NCI-H1436 (cell line): ENCODE data around the gene CD1B.
"Not testable (repeated sequence)": the region's sequence is repeated elsewhere in the genome, so short reads cannot be mapped to it uniquely, and the experiment has no call there.

ENCODE experiments used
- DNase-seq: peaks from one replicate; lab custom pipeline; 2025; lab: John Stamatoyannopoulos, UW

CD1B gene

DNA sequence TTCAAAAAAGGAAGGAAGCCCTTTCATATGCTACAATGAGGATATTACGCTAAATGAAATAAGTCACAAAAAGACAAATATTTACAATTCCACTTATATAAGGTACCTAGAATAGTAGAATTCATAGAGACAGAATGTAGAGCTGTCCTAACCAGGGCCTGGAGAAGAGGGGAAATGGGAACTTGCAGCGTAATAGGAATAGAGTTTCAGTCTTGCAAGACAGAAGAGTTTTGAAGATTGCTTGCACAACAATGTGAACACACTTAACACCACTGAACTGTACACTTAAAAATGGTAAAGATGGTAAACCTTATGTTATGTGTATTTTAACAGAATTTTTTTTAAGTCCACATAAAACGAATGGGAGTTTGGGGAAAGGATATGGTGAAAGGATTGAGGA lies 2.9 kb downstream of the CD1B start:
- DNase-seq, result no peak

DNA sequence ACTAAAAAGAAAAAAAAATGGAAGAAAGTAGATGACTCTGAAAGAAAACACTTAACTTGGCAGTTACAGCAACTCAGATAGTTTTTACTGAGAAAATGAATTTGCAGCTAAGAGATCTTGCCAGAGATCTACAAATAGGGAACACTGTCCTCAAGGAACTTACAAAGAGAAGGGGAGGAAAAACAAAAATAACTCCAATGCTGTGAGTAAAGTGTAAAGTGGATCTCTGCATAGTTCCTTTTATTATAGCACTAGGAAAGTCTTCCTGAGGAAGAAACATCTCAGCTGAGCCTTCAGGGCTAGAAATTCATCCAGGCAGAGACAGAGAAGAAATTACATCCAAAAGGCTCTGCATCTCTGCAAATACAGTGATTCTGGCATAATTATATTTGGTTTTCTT lies 3.9 kb downstream of the CD1B start:
- no peak for DNase-seq

GRCh38 chr1:158324395-158324794 lies 6.9 kb downstream of the CD1B start:
- DNase-seq, result no peak

GRCh38 chr1:158323866-158324265 lies 7.5 kb downstream of the CD1B start:
- no peak for DNase-seq

GRCh38 chr1:158311066-158311465 lies 20.3 kb downstream of the CD1B start:
- no peak for DNase-seq

DNA sequence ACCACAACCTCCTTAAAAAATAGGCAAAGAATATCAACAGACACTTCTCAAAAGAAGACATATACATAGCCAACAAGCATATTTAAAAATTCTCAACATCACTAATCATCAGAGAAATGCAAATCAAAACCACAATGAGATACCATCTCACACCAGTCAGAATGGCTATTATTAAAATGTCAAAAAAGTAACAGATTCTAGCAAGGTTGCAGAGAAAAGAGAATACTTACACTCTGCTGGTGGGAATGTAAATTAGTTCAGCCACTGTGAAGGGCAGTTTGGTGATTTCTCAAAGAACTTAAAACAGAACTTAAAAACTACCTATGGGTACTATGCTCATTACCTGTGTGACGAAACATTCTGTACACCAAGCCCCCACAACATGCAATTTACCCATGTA lies 20.7 kb downstream of the CD1B start:
- DNase-seq, result no peak

- no peak for DNase-seq
Observed at GRCh38 chr1:158295791-158296190, 35.5 kb downstream of the CD1B start.

- no peak for DNase-seq
Observed at GRCh38 chr1:158290321-158290844, 40.9 kb downstream of the CD1B start.

GRCh38 chr1:158289811-158290210 lies 41.5 kb downstream of the CD1B start, which contains the start of gene CD1C:
Gene CD1C (plus strand): TSS chr1:158289923. CDS start chr1:158290065, 142 bp downstream.
- DNase-seq, result no peak

- no peak for DNase-seq
Observed at GRCh38 chr1:158286941-158287346, 44.4 kb downstream of the CD1B start.

GRCh38 chr1:158286487-158286886 lies 44.8 kb downstream of the CD1B start:
- DNase-seq, result no peak

DNA sequence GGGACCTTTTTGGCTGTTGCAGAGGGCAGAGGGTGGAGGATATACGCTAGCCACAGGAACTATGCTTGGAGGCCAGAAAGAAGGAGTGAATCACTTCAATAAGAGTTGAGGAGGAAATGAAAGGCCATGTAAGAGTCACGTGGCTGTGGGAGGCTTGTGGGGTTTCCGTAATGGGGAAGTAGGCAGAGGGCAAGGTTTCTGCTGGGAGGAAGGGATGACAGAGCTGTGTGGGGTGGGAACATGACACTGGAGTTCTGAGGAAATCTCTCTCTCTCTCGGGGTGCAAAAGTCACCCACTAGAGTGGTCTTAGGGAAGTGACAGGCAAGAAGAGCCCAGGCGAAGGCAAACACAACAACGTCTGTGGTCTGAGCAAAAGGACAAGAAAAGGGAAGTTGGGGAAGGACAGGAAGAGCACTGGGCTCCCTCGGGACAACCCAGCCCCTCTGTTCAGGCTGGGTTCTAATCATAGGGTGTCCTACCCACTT lies 45.5 kb downstream of the CD1B start:
- DNase-seq, result no peak

- DNase-seq, result no peak
Observed at GRCh38 chr1:158283965-158284364, 47.4 kb downstream of the CD1B start.

DNA sequence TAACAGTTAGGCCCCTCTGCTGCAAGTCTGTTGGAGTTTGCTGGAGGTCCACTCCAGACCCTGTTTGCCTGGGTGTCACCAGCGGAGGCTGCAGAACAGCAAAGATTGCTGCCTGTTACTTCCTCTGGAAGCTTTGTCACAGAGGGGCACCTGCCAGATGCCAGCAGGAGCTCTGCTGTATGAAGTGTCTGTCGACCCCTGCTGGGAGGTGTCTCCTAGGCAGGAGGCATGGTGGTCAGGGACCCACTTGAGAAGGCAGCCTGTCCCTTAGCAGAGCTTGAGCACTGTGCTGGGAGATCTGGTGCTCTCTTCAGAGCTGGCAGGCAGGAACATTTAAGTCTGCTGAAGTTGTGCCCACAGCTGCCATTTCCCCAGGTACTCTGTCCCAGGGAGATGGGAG lies 48.9 kb downstream of the CD1B start:
- not testable (repeated sequence) for DNase-seq
